ENCODE data around the gene CENPB. TPM values are rescaled to one million over a fixed set of nuclear protein-coding genes. Genes with fewer than 3 reads are reported as not detected.

The CENPB gene
- total RNA-seq, 1 donor from 2014 or later: 78.7 TPM

- DNase-seq (ENCODE audit: extremely low read depth, low read depth, low spot score): no peak
These were observed 35.2 kb downstream of the CENPB start for GRCh38 chr20:3751305-3751674.

- DNase-seq (ENCODE audit: extremely low read depth, low read depth, low spot score): no peak
These were observed 36.6 kb downstream of the CENPB start for GRCh38 chr20:3749689-3750531.

GRCh38 chr20:3749087-3749688 lies 37.4 kb downstream of the CENPB start:
- DNase-seq (ENCODE audit: extremely low read depth, low read depth, low spot score): no peak

- no peak for DNase-seq (ENCODE audit: extremely low read depth, low read depth, low spot score)
These were observed 38.5 kb downstream of the CENPB start for GRCh38 chr20:3748073-3748472.

GRCh38 chr20:3747471-3747870 lies 39.1 kb downstream of the CENPB start:
- DNase-seq (ENCODE audit: extremely low read depth, low read depth, low spot score): no peak

GRCh38 chr20:3745686-3746173 lies 40.8 kb downstream of the CENPB start:
- no peak for DNase-seq (ENCODE audit: extremely low read depth, low read depth, low spot score)

GRCh38 chr20:3744806-3745685 lies 41.5 kb downstream of the CENPB start:
- no peak for DNase-seq (ENCODE audit: extremely low read depth, low read depth, low spot score)

GRCh38 chr20:3744037-3744436 lies 42.5 kb downstream of the CENPB start:
- no peak for DNase-seq (ENCODE audit: extremely low read depth, low read depth, low spot score)

- DNase-seq (ENCODE audit: extremely low read depth, low read depth, low spot score): no peak
These were observed 43.3 kb downstream of the CENPB start for GRCh38 chr20:3743251-3743650.

GRCh38 chr20:3741836-3742458 lies 44.6 kb downstream of the CENPB start:
- no peak for DNase-seq (ENCODE audit: extremely low read depth, low read depth, low spot score)

GRCh38 chr20:3740615-3741301 lies 45.8 kb downstream of the CENPB start:
- DNase-seq (ENCODE audit: extremely low read depth, low read depth, low spot score): no peak

GRCh38 chr20:3739926-3740451 lies 46.6 kb downstream of the CENPB start:
- DNase-seq (ENCODE audit: extremely low read depth, low read depth, low spot score): no peak

GRCh38 chr20:3739054-3739925 lies 47.2 kb downstream of the CENPB start:
- no peak for DNase-seq (ENCODE audit: extremely low read depth, low read depth, low spot score)

GRCh38 chr20:3738111-3739053 lies 48.2 kb downstream of the CENPB start:
- DNase-seq (ENCODE audit: extremely low read depth, low read depth, low spot score): no peak

- DNase-seq (ENCODE audit: extremely low read depth, low read depth, low spot score): no peak
These were observed 50.8 kb downstream of the CENPB start for GRCh38 chr20:3735768-3736167.

- DNase-seq (ENCODE audit: extremely low read depth, low read depth, low spot score): no peak
These were observed 52.3 kb downstream of the CENPB start for GRCh38 chr20:3734111-3734843.
